Activated naive CD4-positive, alpha-beta T cell treated with anti-CD3 and anti-CD28 coated beads, Interleukin-2, amount 50 U/mL, for 72 hours (primary cell): ENCODE measurements around the gene LGALS3BP. TPM values are rescaled to one million over a fixed set of nuclear protein-coding genes. Genes with fewer than 3 reads are reported as not detected.

Experiments
- ATAC-seq, 2 donors: fragments of 150-1000 bp; cut with Tn5 transposase; 2 replicates each; pipeline ENCODE4 v1.10.0; 2021; ENCODE audit warnings: mild to moderate bottlenecking in 2 of 2, moderate library complexity in 2 of 2
- DNase-seq, 2 donors: peaks; one replicate each; pipeline ENCODE4 v3.0.0; 2021 to 2022; ENCODE audit warnings: low spot score in 2 of 2
- H3K27ac Mint-ChIP-seq, 2 donors: one replicate each; pipeline ENCODE4 v1.8.0; 2022; ENCODE audit warnings: mild to moderate bottlenecking in 2 of 2, mixed read lengths in 2 of 2
- H3K36me3 Mint-ChIP-seq, 2 donors: one replicate each; pipeline ENCODE4 v1.8.0; 2022; ENCODE audit warnings: mixed read lengths in 2 of 2
- H3K9me3 Mint-ChIP-seq, 2 donors: one replicate each; pipeline ENCODE4 v1.8.0; 2022; ENCODE audit warnings: mixed read lengths in 2 of 2
- total RNA-seq, 2 donors: library from RNA; stranded (reverse); gene quantifications; one replicate each; pipeline ENCODE4 v1.2.3, GENCODE V29; 2022

LGALS3BP gene
- total RNA-seq, 2 donors from 2014 or later = 71.3 to 95.6 TPM

DNA sequence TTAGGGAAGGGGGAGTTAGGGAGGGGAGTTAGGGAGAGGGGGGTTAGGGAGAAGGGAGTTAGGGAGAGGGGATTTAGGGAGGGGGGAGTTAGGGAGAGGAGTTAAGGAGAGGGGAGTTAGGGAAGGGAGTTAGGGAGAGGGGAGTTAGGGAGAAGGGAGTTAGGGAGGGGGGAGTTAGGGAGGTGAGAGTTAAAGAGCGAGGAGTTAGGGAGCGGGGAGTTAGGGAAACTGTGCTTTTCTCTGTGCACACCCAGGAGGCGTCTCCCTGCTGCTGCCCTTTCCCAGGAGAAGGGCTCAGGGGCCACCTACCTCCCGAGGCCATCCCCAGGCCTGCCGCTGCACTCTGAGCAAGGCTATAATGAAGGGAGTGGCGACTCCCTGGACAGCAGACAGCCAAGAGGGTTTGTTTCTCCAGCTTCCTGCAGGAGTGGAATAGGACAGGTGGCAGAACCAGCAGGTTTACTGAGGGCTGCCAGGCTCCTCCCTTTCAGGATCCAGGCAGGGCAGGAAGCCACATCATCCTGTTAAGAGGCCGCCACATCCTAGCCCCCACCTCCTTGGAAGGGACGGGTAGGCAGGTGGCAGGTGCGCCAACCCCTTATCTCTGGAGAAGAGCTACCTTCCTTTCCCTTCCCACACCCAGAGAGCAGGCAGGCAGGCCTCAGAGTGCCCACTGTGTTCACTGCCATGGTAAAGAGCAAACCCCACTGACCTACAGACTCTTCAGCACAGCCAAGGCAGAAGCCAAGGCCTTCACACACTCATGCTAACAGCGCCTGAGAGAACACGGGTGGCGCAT is 25.5 kb upstream of the LGALS3BP start:
- DNase-seq (peak in 1 of 2 donors; percentile 55), ATAC-seq (no peak)
- Mint-ChIP-seq H3K27ac (no peak overlapping the region), H3K9me3 (no peaks in the 10 kb centered on the region), H3K36me3 (peaks cover 20 to 21% of the 10 kb centered on the region in 2 donors)

DNA sequence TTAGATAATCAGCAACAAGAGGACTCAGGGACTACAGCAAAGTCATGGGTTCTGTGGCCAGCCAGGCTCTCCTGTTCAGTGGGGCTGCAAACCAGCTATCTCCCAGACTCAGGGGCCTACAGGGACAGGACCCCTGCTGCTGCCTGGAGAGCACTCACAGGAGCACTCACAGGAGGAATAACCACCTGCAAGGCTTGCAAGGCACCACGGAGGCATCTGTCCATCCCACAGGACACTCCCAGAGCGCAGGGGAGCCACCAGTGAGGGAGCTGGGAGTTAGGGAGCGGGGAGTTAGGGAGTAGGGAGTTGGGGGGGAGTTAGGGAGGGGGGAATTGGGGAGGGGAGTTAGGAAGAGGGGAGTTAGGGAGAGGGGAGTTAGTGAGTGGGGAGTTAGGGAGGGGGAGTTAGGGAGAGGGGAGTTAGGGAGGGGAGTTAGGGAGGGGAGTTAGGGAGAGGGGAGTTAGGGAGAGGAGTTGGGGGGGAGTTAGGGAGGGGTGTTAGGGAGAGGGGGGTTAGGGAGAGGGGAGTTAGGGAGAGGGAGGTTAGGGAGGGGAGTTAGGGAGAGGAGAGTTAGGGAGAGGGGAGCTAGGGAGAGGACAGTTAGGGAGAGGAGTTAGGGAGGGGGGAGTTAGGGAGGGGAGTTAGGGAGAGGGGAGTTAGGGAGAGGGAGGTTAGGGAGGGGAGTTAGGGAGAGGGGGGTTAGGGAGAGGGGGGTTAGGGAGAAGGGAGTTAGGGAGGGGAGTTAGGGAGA is 24.1 kb upstream of the LGALS3BP start:
- DNase-seq = peak in 1 of 2 donors; percentile 38
- ATAC-seq = no peak
- Mint-ChIP-seq H3K9me3 (no peaks in the 10 kb centered on the region), H3K36me3 (peaks cover 15 to 17% of the 10 kb centered on the region in 2 donors), H3K27ac (no peak overlapping the region)

GRCh38 chr17:79002796-79003593 is 23.3 kb upstream of the LGALS3BP start:
- Mint-ChIP-seq H3K36me3 (peaks cover 7 to 10% of the 10 kb centered on the region in 2 donors), H3K9me3 (no peaks in the 10 kb centered on the region), H3K27ac (peak overlapping the region in 1 of 2 donors; percentile 46)
- DNase-seq (peak in 1 of 2 donors; percentile 53), ATAC-seq (no peak)

DNA sequence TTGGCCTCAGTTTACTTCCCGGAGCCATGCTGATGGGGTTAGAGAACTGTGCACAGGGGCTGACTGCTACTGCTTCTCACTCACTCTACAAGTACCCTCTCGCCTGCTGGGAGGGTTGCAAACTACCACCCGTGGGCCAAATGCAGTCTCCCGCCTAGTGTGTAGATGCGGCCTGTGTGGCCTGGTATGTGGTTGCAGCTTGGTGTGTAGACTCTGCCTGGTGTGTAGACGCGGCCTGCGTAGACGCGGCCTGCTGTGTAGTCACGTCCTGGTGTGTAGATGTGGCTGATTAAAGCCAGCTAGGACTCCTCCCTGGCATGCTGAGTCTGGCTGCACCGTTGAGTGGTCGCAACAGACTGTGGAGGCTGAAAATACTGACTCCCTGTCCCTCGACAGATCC is 22.6 kb upstream of the LGALS3BP start:
- H3K27ac Mint-ChIP-seq = peak overlapping the region; percentile 36 to 46
- DNase-seq = peak in 1 of 2 donors; percentile 46
- ATAC-seq = no peak
- no peaks in the 10 kb centered on the region for H3K9me3 Mint-ChIP-seq
- peaks cover 0 to 6% of the 10 kb centered on the region in 2 donors for H3K36me3 Mint-ChIP-seq

DNA sequence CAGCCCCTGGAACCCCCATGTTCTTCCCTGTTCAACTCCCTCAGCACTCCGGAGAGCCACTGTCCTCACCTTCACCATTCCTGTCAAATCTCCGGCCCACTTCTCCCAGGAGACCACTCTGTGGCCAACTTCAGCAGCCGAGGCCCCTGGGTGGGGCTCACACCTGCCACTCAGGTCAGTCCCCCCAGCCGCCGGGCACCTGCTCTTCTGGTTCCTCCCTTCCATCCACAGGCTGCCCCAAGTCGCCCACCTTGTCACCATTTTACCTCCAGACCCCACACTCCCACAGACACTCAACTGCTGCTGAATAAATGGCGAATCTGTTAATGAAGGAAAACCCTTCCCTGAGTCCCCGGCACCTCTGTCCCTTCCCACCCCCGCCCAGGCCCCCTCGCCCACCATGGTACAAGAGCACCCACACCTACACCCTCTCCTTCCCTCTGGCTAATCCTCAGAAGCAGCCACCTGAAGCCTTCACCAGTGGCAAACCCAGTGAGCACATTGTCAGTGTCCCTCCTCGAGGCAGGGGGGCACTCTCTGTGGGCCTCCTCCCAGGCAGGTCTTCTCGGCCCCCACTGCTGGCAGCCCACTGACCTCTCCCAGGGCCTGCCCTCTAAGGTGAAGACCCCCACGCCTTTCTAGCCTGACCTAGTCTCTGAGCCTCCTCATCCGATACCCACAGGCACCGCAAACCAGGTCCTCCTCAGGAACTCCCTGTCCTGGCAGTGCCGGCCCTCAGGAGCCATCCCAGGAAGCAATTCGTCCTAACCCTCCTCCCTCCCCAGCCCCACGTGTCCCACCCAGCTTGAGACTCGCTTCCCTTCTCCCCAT is 21.7 kb upstream of the LGALS3BP start:
- peak in 1 of 2 donors; percentile 52 for DNase-seq
- H3K27ac Mint-ChIP-seq = peak overlapping the region; percentile 46 to 68
- ATAC-seq = no peak
- no peaks in the 10 kb centered on the region for H3K36me3 Mint-ChIP-seq
- no peaks in the 10 kb centered on the region for H3K9me3 Mint-ChIP-seq

- H3K27ac Mint-ChIP-seq = peak overlapping the region in 1 of 2 donors; percentile 68
- peaks cover 4% of the 10 kb centered on the region in 2 donors for H3K36me3 Mint-ChIP-seq
- no peaks in the 10 kb centered on the region for H3K9me3 Mint-ChIP-seq
- ATAC-seq = no peak
- peak in 1 of 2 donors; percentile 52 for DNase-seq
Measured at GRCh38 chr17:79000396-79001189, 20.9 kb upstream of the LGALS3BP start.

- H3K36me3 Mint-ChIP-seq = peaks cover 5 to 6% of the 10 kb centered on the region in 2 donors
- ATAC-seq (no peak), DNase-seq (peak in 1 of 2 donors; percentile 20)
- H3K27ac Mint-ChIP-seq = no peak overlapping the region
- H3K9me3 Mint-ChIP-seq = no peaks in the 10 kb centered on the region
Measured at GRCh38 chr17:78999947-79000395, 20.2 kb upstream of the LGALS3BP start.

DNA sequence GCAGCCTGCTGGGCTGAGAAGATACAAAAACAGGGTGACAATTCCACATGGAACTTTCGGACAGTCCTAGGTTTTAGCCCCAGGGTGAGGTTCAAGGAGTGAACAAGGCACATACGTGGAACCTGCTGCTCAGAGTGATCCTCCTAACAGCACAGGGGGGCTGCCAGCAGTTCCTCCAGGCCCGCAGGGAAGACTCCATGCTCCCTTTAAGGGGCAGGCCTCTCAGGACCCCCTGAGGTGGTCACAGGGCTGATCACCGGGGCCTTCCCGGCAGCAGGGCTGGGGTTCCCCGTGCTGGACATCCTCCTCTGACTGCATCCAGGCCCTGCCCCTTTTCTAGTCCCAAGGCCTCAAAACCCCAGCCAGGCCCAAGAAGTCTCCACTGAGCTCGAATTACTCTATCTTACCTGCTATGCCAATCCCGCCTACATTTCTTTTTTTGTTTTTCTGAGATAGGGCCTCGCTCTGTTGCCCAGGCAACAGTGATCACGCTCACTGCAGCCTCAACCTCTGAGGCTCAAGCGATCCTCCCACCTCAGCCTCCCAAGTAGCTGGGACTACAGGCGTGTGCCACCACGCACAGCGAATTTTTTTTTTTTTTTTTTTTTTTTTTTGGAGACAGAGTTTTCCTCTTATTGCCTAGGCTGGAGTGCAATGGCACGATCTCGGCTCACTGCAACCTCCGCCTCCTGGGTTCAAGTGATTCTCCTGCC is 19.5 kb upstream of the LGALS3BP start:
- peaks cover 5 to 6% of the 10 kb centered on the region in 2 donors for H3K36me3 Mint-ChIP-seq
- H3K9me3 Mint-ChIP-seq = no peaks in the 10 kb centered on the region
- peak overlapping the region in 1 of 2 donors; percentile 68 for H3K27ac Mint-ChIP-seq

DNA sequence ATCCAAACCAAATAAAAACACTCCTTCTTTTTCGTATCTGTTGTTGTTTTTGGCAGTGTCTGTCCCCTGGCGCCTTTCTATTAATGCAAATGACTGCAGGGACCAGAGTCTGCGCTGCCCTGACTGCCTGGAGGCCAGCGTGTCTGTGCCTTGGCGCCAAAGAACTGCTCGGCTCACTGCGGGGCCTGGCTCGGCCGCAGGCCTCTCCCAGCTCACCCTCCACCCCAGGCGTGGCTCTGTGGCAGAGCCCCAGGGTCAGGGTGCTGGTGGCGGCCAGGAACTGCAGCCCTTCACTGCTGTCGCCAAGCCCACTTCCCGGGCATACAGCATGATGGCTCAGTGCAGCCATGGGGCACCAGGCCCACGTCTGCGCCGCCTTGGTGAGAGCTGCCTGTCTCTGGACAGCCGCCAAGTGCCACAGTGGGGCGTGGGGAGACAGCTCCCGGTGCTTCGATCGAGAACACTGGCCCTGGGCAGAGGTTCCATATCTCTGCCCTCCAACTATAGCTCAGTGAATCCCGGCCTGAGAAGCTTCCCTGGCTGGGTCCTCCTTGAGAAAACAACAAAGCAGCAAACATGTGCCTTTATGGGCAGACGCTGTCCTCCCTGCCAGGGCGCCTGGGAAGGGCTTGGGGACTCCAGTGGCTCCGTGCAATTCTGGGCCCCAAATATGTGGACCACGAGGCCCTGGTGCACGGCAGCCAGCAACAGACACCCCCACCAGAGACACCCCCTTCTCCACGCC is 18.8 kb upstream of the LGALS3BP start:
- ATAC-seq (peak in 1 of 2 donors; percentile 15), DNase-seq (peak in 1 of 2 donors; percentile 48)
- H3K36me3 Mint-ChIP-seq = peaks cover 6 to 9% of the 10 kb centered on the region in 2 donors
- peak overlapping the region in 1 of 2 donors; percentile 68 for H3K27ac Mint-ChIP-seq
- no peaks in the 10 kb centered on the region for H3K9me3 Mint-ChIP-seq

More for the DNA sequence above, 19.5 kb upstream of the LGALS3BP start:
- ATAC-seq (no peak), DNase-seq (peak in 1 of 2 donors; percentile 30)

DNA sequence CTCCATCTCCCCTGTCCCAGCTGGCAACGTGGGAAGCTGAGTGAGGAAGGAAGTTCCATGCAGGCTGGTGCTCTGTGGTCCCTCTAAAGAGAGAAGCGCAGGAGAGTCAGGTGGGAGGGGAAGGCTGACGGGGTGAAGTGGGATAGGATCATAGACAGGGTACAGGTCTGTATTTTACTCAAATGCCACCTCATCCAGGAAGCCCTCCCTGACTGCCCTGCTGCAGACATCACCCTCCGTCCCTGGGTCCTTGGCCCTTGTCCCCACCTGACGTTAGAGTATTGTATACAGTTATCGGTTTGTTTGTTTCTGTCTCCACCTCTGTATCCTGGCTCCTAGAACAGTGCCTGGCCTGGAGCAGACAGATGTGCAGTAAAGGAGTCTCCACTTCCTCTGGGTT is 18.2 kb upstream of the LGALS3BP start:
- DNase-seq (peak in 1 of 2 donors; percentile 28), ATAC-seq (no peak)
- Mint-ChIP-seq H3K9me3 (no peaks in the 10 kb centered on the region), H3K27ac (no peak overlapping the region), H3K36me3 (peaks cover 8 to 11% of the 10 kb centered on the region in 2 donors)

DNA sequence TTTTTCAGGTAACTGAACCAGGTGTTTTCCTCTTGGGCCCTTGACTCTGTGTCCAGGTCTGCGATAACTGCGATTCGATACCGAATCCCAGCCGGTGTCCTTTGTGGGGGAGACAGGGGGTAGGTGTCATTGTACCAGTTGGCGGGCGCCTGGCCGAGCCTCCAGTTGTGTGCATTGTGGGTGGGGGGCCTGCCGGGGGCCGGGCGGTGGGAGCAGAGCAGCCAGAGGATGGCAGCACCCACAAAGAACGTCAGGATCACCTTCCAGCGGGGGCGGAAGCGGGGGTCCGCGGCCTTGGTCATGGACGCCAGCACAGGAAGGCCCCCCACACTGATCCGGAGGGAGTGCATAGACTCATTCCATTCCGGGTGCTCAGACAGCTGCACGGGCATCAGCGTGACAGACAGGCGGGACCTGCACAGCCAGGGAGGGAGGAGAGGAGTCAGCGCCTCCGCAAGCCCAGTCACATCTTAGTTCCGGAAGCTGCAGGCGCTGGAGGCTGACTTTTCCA is 17.6 kb upstream of the LGALS3BP start:
- Mint-ChIP-seq H3K27ac (no peak overlapping the region), H3K36me3 (peaks cover 10 to 15% of the 10 kb centered on the region in 2 donors), H3K9me3 (no peaks in the 10 kb centered on the region)
- ATAC-seq (no peak), DNase-seq (peak in 1 of 2 donors; percentile 34)

- Mint-ChIP-seq H3K27ac (no peak overlapping the region), H3K9me3 (no peaks in the 10 kb centered on the region), H3K36me3 (peaks cover 10 to 15% of the 10 kb centered on the region in 2 donors)
- no peak for ATAC-seq
- DNase-seq = peak in 1 of 2 donors; percentile 26
Measured at GRCh38 chr17:78996781-78997201, 17.1 kb upstream of the LGALS3BP start.

DNA sequence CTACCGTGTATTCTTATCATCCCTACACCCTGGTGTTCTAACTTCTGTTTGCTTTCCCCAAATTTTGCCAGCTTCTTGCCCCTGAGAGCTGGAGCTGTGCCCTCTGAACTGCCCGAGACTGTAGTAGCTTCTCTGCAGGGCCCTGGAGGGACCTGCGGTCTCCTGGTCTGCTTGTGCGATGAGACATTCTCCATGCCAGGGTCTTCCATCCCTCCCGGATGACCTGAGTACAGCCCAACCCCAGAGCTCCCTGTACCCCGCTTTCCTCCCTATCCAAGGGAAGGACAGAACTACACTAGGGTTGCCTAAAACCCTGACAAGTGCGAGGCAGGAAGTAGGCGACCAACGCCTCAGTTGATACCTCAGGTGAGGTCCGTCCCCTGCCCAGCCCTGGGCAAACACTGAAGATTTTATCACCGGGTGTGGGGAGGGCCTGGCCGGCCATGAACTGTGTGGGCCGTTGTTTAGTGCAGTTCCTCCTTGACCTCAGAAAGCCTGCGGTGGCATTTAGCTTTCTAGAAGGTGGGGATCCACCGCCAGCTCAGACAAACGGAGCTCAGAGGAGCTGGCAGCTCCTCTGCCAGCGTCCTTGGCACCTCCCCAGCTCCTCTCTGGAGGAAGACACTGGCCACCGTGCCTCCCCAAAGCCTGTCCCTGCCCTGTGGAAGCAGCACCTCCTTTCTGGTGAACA is 16.2 kb upstream of the LGALS3BP start:
- DNase-seq (peak in 1 of 2 donors; percentile 48), ATAC-seq (no peak)
- H3K9me3 Mint-ChIP-seq = no peaks in the 10 kb centered on the region
- peaks cover 10 to 19% of the 10 kb centered on the region in 2 donors for H3K36me3 Mint-ChIP-seq
- H3K27ac Mint-ChIP-seq = peak overlapping the region; percentile 51 to 82
